ENCODE data around the gene LCP1.

DNA sequence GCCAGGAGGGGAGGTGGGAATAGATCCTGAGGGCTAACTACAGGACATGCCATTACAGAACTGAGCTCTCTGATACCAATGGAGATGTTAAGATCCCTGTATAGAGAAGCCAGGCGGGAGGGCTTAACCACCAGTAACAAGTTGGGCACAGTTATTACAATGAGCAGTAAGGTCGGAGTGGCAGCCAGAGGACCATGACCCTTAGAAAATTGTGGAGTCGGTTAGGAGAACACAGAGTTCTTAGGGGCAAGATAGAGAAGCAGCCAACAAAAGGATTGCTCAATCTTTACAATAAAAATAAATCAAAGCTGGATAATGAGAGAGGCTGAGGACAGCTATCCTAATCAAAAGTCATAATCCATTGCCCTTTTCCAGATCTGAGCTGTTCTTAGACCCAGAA is 87.5 kb downstream of the LCP1 start:
- TF ChIP-seq, protein P1, sequence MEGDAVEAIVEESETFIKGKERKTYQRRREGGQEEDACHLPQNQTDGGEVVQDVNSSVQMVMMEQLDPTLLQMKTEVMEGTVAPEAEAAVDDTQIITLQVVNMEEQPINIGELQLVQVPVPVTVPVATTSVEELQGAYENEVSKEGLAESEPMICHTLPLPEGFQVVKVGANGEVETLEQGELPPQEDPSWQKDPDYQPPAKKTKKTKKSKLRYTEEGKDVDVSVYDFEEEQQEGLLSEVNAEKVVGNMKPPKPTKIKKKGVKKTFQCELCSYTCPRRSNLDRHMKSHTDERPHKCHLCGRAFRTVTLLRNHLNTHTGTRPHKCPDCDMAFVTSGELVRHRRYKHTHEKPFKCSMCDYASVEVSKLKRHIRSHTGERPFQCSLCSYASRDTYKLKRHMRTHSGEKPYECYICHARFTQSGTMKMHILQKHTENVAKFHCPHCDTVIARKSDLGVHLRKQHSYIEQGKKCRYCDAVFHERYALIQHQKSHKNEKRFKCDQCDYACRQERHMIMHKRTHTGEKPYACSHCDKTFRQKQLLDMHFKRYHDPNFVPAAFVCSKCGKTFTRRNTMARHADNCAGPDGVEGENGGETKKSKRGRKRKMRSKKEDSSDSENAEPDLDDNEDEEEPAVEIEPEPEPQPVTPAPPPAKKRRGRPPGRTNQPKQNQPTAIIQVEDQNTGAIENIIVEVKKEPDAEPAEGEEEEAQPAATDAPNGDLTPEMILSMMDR (IDR thresholded peaks at IDR 0.05), result no peak
- TF ChIP-seq POLR2A (IDR thresholded peaks at IDR 0.05; ENCODE audit: low read depth) (no peak), POLR2AphosphoS5 (IDR thresholded peaks at IDR 0.05) (no peak), EP300 (IDR thresholded peaks at IDR 0.05) (no peak)

All from esophagus muscularis mucosa (tissue), 4 donors.